Measurements from ENCODE around the gene SERHL2.
"Not testable (repeated sequence)": the region's sequence is repeated elsewhere in the genome, so short reads cannot be mapped to it uniquely, and the experiment has no call there.

SERHL2 gene

GRCh38 chr22:42575996-42576574, 22.3 kb downstream of the SERHL2 start:
- not testable (repeated sequence) for FAIRE-seq

DNA sequence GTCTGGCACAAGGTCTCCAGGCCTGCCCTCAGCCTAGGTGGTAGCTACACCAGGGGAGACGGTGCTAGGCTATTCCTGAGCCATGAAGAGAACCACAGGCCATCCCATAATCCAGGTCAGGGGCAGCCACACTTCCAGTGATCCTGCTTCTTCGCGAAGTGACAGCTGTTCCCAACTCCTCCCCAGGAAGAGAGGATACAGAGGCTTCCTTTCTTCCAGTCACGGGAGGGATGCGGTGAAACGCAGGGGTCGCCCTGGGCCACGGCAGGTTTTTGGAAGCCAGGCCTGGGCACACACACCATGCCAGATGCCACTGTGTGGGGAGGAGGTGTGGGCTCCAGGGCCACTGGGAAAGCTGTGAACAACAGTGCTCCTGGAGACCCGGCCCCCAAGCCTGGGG, 23.4 kb downstream of the SERHL2 start:
- FAIRE-seq = not testable (repeated sequence)

DNA sequence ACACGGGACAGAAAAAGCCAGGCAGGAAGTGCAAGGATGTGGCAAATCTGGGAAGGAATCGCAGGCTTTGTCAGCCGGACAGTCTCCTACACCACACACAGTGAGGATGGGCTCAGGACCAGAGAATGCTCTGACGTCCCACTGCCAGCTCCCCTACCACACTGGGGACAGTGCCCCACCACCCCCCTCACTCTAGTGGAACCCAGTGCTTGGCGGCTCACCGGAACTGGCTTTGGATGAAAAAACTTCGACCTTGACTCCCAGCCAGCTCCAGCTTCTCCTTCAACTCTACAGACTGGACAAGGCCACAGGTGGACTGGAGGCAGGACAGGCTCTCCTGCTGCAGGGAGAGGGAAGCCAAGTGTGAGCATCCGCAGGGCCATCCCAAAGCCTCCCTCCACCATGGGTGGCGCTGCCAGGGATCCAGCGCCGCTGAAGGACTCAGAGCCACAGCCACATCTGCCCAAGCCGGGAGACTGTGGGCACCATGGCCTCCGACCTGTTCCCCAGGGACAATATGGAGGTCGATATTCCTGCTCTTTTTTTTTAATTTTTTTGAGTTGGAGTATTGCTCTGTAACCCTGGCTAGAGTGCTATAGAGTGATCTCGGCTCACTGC, 24.0 kb downstream of the SERHL2 start:
- no peak for FAIRE-seq

DNA sequence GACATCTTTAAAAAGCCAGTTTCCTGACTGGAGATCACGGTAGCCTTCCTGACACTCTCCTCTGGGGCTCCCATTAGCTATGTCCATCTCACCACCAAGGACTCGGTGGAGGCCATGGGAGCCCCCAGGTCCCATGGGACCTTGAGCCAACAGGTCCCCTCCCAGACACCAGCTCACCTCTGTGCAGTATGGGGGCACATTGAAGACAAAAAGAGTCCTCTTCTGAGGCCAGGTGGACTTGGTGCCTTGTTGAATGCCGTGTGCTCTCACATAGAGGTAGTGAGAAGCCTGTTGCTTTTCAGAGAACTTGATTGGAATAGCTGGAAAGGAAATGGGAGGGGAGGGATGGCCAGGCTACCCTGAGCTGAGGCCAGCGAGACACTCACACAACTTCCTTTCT, 26.3 kb downstream of the SERHL2 start:
- FAIRE-seq = not testable (repeated sequence)

DNA sequence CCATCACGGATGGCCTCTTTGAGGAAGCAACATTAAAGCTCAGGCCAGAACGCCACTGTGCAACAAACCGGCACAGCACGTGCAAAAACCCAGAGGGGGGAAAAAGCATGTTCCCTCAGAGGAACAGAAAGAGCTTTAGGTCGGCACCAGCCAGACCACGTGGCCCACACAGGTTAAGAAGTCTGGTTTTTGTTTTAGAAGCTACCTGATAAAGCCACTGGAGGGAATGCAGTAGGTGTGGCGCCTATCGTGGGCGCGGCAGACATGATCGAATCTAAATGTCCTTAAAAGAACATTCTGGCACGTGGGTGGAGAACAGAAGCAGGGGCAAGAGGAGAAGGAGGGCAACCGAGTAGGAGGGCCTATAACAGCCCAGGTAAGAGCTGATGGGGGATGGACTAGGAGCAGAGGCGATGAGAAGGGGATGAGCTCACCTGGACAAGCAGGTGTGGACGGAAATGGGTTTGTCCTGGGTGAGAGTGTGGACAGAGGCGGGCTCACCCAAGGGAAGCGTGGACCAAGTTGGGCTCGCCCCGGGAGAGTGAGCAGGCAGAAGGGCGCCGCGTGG, 27.5 kb downstream of the SERHL2 start:
- FAIRE-seq = not testable (repeated sequence)

DNA sequence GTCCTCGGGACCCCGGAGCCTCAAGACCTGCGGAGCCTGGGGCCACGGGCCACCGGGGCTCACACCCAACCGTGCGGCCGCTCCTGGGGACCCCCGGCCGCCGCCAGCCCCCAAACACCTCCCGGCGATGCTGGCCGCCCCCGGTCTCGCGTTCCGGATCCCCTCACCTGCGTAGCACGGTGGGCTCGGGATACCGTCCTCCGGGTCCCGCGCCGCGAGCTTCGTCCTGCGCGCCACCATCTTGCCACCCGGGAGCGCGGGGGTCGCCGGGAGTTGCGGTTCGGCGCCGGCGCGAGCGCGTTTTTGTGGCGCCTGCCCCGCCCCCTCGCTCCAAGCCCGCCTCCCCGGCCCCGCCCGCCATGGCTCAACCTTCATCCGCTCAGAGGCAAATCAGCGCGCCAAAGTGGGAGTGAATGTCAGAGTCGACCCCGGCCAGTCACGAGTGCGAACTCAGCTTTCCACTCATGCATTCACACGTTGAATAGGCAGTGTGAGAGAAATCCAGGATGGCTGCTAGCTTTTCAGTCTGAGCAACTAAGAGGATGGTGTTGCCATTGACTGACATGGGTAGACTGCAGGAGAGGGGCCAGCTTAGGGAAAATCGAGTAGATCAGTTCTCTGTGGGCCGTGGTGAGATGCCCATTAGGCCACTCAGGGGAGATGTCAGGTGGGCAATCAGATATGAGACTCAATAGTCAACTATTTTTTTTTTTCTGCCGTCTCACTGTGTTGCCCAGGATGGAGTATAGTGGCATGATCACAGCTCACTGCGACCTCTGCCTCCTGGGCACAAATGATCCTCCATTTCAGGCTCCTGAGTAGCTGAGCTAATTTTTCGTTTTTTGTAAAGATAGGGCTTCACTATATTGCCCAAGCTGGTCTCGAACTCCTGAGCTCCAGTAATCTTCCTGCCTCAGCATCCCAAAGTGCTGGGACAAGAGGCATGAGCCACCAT, 28.3 kb downstream of the SERHL2 start:
- FAIRE-seq = no peak

- FAIRE-seq = no peak
Observed at GRCh38 chr22:42582987-42583386, 29.2 kb downstream of the SERHL2 start.

DNA sequence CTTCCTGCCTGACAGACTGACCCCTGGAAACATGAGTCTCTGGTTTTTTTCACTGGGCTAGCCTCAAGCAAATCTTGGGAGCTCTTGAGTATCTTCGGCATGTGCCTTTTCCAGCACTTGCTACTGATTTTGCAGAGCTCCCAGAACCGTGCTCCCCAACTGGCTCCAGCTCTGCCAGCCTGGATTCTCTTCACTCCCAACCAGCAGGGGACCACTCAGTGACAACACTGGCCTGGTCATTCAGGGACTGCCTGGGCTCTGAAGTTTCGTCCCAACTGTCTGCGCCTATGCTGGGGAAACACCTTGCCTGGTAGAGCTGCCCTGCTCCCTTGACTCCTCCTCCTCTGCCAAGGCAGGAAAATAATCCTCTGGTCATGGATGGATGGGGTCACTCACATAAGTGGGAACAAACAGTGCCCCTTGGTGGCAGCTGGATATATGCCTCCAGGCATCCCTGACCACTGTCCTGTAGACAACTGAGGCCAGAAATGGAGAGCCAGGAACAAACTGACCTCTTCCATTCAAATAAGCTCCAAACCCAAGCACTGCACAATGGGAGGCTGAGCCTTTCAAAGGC, 30.7 kb downstream of the SERHL2 start:
- FAIRE-seq = no peak

- FAIRE-seq = no peak
Observed at GRCh38 chr22:42585096-42585495, 31.3 kb downstream of the SERHL2 start.

GRCh38 chr22:42586381-42586780, 32.6 kb downstream of the SERHL2 start:
- no peak for FAIRE-seq

DNA sequence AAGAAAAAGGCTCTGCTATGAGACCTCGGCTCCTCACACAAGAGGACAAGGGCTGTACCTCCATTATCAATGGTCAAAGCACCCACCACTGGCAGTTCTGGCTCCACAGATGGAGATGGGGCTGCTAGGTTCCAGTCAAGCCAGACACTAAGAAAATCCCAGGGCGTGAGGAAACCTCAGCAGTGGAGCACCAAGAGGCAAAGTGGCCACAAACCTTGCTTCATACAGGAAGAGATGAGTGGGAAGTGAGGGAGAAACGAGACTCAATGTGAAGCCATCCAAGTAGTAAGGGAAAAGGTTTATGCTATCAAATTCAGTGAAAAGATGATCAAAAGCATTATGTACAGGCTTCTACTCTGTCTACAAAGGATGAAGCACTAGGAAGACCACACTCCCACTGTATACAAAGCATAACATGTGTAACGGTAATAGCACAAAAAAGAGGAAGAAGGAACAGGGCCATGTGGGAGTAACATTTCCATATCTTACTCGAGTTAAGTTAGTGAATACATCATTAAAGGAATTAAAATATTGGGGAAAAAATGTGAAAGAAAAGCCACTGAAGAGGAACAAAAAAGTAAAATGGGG, 33.9 kb downstream of the SERHL2 start:
- no peak for FAIRE-seq

DNA sequence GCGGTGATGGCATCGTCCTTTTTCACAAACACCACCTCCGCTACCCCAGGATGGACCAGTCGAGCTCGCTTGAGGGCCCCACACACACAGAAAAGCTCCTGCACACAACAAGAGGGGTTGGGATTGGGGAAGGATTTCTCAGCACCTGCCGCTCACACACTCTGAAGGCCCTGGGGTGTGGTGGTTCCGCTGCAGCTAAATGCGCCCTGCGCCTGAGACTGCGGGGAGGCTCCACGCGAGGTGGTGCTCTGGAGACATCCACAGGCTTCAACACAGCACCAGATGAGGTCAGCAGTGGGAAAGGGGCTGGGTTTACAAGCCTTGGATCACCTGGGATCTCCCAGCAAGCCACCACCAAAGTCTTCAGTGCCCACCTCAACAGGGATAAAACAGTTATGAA, 38.2 kb downstream of the SERHL2 start:
- FAIRE-seq = no peak

GRCh38 chr22:42595434-42595833, 41.7 kb downstream of the SERHL2 start:
- no peak for FAIRE-seq

DNA sequence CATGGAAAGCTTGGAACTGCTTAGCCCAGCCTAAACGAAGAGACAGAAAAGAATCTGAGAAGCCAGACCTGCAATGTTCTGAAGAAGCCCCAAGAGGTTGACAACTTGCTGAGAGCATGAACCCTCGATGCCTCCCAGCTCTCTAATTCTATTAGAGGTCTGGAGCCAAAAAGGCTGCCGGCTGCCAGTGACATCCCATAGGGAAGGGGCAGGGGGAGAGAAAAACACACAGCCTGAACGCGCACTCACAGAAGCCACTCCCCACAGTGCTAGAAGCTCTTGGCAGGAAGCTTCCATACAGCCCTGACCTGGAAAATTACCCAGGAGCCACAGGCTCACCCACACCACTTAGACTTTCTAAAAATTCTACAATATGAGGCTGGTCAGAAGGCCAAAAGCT, 42.6 kb downstream of the SERHL2 start:
- no peak for FAIRE-seq

- FAIRE-seq = no peak
Observed at GRCh38 chr22:42596863-42597530, 43.2 kb downstream of the SERHL2 start.

- FAIRE-seq = no peak
Observed at GRCh38 chr22:42601879-42602465, 48.2 kb downstream of the SERHL2 start.

DNA sequence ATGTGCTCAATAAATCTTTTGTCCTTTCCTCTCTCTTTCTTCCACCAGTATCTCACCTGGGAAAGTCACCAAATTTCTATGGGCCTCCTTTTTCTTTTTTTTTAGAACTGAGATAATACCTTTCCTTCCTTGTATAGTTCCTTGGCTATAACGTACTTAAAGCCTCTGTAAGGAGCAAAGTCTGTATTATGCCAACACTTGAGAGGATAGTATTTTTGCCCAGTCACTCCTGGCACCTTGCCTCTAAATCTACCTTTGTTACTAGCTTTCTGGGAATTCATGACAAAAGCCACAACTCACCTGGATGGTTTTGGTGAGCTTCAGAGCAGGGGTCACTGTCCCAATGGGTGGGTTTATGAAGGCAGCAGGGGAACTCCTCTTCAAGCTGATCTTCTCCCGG, 48.7 kb downstream of the SERHL2 start:
- no peak for FAIRE-seq

DNA sequence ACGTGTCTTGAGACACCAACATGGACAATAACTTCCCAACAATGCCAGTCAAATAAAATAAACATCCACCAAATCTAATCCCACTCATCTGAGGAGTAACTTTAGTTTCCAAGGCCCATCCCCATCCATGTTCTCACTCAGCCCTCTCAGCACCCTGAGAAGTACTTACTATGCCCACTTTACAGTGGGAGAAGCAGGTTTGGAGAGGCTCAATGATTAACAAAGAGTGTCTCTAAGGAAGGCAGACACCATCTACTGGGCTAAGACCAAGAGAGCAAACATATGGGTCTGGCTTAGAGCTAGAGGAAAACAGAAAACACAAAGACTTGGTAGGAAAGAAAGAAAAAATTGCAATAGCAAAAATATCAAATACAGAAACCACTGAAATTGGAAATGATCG, 49.7 kb downstream of the SERHL2 start:
- no peak for FAIRE-seq

GRCh38 chr22:42604403-42604802, 50.6 kb downstream of the SERHL2 start:
- FAIRE-seq = no peak

GRCh38 chr22:42607641-42608040, 53.9 kb downstream of the SERHL2 start:
- FAIRE-seq = not testable (repeated sequence)

GRCh38 chr22:42608136-42608822, 54.5 kb downstream of the SERHL2 start:
- no peak for FAIRE-seq

Data from G401.6 (cell line).